Activated naive CD4-positive, alpha-beta T cell treated with Interleukin-2 at 50 U/mL for 16 hours (primary cell): ENCODE measurements around the gene PKD2.
"Not testable (repeated sequence)": the region's sequence is repeated elsewhere in the genome, so short reads cannot be mapped to it uniquely, and the experiment has no call there.

Experiments
- DNase-seq: peaks from one replicate; pipeline ENCODE4 v3.0.0-alpha.2; 2020

The PKD2 gene

GRCh38 chr4:88077911-88078524 is 70.6 kb downstream of the PKD2 start:
- DNase-seq: no peak

DNA sequence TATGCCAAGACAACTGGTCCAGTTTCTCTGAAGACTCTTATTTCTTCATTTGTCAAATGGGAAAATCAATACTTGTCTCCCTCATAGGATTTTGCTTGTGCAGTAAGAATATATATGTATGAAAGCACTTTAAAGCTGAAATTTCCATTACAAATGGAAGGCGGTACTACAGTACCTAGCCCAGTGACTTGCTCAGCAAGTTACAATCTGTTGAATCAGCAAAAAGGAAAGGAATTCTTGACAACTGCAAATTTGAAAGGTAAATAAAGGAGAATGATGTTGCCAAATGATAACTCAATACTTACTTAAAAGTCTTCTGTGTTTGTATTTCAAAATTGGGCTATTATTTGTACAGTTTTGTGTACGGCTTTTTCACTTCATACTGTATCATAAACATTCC is 71.1 kb downstream of the PKD2 start:
- no peak for DNase-seq

DNA sequence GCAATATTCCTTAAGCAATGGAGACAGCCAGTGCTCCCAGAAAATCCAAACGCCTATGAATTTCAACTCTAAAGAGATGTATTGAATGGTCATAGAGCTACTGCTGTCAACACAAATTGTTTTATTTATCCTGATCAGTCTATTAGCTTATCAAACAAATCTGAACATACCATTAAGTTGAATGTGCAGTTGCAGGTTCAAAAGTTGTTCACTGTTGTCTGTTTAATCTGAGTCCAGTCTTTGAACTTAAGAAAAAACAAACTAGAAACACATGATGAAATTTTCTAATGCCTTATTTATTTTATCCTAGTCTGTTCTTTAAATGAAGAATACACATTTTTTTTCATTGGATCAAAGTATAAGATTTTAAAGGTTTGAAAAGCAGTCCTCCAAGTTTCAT is 73.2 kb downstream of the PKD2 start:
- no peak for DNase-seq

DNA sequence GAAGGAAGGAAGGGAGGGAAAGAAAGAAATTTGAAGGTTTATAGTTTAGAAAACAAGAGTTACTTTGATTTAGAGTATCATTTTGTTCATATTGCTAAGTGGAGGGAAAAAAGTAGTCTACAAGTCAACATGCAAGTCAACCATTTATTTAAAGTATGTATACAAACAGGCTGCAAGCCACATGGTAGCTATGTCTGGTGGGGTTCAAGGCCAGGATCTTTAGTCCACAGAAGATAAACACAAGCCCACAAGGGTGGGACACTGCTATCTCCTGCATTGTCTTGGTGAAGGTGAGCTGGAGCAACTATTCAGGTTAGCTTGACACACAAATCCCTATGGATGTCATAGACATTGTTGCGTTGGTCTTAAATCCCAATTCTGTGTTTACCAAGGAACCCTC is 79.6 kb downstream of the PKD2 start:
- DNase-seq: no peak

DNA sequence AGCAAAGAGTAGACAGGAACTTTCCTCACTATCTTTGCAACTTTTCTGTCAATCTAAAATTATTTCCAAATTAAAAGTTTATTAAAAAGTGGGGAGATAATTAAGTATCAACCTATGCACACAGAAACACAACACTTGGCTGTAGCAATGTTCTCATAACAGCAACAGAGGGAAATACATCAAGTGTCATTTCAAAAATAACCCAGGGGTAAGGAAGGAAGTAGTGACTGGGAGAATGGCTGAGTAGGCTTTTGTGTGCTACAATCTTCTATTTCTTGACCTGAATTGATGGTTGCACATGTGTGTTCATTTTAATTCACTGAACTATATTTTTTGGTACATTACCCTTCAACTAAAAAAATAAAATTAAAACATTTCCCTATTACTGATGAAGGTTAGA is 83.5 kb downstream of the PKD2 start:
- DNase-seq: no peak

DNA sequence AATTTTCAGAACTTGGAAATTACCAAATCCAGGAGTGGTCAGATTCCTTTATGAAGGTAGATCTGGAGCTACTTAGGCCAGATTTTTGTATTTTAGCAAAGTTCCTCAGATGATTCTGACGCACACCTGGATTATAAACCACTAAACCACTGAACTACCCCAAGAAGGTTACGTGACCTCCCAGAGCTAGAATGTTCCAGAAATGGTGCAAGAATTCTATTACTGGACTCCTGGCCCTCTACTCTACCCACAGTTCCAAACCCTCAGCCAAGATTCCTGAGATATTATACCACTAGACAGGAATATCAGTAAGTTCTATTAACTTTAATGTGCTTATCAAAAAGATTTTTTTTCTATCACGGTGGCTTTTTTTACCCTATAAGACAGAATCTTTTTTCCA is 83.9 kb downstream of the PKD2 start:
- DNase-seq: no peak

DNA sequence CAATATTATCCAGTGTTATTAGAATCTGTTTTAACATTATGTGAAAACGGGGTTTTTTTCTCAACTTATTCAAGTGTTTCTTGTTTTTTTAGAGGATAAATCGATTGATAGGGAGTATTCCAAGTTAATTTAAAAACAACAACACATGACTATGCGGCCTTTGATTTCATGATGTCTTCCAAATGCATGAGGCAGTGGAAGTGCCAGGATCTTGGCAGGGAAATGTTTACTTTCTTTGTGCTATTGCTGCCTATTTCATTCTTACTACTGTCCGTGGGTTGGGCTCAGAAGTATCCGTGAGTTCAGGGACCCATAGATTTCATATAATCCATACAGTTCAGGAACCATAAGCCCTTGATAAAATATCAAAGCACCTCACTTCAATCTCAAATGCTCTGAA is 86.4 kb downstream of the PKD2 start:
- DNase-seq: no peak

GRCh38 chr4:88097301-88097700 is 89.9 kb downstream of the PKD2 start:
- DNase-seq: no peak

GRCh38 chr4:88097781-88098180 is 90.3 kb downstream of the PKD2 start:
- DNase-seq: no peak

DNA sequence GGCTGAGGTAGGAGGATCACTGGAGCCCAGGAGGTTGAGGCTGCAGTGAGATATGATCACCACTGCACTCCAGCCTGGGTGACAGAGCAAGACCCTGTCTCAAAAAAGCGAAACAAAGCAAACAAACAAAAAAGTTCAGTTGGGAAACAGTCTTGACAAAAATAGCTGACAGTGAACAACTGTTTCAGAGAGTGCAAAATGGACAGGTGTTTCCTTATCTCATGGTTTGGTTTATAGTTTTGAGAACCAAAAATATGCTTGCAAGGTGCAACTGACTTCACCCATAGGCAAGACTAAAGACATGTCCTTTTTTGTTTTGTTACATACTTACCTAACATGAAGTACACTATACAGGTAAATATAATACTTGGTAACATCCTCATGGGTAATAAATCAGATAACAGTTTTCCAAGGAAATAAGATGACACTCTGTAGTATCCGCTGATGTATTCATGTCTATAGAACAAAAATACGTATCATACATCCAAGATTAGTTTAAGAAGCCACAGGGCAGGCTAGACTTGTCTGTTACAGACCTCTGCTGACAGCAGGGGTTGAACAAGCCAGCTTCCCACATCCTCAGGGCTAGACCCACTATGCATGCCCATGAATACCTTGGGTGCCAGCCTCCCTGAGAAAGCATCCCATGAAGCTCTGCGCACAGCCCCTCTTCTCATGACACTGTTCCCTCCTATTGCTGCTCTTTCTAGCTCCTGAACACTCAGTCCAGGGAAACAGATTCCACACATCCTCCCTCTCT is 91.7 kb downstream of the PKD2 start:
- DNase-seq: no peak

DNA sequence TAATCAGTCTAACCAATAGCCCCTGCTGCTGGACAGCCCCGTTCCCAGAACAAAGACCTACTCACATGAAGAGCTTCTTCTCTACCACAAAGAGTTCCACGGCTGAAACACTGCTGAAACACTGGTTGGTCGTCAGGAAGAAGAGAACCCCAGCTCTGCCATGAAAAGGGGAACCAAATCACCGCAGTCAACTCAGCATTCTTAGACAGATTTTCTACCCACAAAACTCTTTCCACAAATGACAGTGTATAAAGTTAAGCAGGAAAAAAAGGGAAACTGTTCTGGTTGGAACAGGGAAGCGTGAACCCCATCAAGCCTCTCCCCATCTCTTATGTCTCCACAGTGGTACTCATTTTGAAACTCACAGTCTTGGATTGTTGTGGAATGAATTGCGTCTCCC is 93.7 kb downstream of the PKD2 start:
- no peak for DNase-seq

DNA sequence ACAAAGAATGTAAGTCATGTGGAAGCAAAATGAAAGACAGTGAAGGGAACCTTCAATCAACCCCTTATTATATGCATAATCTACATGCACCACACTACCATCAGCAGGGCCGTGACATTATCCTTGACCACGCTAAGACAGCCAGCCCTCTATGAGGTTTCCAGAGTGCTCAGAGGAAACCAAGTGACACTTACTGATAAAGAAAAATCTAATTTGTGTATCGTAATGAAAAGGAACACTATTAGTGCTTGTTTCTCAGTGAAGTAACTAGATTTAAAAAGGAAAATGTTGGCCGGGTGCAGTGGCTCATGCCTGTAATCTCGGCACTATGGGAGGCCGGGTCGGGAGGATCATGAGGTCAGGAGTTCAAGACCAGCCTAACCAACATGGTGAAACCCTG is 94.6 kb downstream of the PKD2 start:
- DNase-seq: no peak

DNA sequence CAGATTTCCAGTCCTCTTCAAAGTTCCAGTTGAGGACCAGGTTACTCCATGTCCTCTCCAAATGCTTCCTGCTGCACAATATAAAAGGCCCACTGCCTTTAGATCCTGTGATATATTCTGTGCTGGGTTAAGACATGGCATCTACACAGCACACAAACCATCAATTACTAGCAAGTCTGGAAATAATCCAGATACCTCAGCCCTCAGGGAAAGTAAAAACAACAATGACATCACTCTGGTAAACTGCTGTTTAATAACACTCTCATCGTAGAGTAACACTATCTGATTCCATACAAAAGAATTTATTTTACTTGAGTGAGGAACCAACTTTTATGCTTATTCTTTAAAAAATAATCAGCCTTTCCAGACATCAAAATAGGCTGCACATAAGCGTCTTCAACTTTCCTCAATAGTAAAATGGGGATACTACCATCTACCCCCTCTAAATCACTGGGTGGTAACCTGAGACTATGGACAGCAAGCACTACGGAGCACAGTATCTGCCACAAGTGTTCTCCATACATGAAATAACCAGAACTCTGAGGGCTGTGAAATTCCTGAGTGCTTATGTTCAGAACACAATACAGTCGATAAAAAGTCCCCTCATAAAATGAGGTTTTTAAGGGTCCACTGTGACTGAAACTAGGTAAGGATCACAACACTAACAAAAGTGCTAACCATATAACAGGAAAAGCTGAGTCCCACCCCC is 97.6 kb downstream of the PKD2 start:
- no peak for DNase-seq

DNA sequence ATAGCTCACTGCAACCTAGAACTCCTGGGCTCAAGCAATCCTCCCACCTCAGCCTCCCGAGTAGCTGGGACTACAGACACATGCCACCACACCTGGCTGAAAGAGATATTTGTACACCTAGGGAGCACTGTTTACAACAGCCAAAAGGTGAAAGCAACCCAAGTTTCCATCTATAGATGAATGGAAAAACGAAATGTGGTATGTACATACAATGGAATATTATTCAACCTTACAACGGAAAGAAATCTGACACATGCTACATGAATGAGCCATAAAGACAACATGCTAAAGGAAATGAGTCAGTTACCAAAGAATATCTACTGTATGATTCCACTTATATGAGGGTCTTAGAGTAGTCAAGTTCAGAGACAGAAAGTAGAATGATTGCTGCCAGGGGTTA is 98.8 kb downstream of the PKD2 start:
- no peak for DNase-seq

DNA sequence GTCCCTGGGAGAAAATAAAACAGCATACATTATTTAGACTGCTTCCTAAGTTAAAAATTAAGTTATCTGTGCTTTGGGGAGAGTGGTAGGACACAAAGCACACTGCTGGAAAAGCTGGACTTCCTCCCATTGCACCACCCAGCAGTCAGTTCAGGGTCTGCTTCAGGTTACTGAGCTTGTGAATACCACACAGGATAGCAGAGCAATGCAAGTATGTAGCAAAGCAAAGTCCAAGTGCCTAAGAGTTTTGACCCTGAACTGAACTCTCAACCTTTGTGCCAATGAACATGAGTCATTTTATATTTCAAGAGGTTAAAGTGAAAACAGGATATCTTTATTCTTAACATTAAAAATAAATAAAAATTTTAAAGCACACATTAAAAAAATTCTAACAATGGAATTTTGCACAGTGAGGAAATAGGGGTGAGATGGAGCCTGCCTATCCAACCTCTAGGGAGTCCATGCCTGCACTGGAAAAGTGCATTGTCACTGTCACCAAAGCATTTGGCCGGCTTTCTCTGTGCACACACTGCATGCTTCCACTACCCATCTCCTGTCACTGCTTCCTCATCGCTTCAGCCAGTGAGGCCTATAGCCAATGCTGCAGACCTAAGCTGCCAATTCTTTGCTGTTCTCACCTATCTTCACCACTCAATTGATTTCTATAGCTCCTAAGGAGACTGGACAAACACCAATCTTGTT is 100.1 kb downstream of the PKD2 start:
- no peak for DNase-seq

DNA sequence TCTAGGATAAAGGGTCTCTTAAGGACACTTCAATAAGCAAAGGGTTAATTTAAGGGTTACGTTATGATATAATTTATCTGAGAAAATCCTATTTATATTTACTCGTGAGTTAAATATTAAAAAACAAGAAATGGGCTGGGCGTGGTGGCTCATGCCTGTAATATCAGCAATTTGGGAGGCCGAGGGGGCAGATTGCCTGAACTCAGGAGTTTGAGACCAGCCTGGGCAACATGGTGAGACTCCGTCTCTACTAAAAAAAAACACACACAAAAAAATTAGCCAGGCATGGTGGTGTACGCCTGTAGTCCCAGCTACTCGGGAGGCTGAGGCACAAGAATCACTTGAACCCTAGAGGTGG is 100.7 kb downstream of the PKD2 start:
- DNase-seq: not testable (repeated sequence)

DNA sequence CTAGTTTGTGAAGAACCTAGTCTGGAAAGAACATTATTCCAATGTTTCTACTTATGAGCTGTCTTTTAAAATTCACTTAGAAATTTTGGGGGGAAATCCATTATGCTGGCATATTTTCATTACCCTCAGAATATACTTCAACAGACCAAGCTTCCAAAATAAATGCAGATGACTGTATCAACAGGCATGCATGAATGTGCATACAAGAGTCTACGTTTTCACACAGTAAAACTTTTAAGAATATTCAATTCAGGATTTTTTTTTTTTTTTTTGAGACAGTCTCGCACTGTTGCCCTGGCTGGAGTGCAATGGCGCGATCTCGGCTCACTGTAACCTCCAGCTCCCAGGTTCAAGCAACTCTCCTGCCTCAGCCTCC is 101.3 kb downstream of the PKD2 start:
- no peak for DNase-seq

DNA sequence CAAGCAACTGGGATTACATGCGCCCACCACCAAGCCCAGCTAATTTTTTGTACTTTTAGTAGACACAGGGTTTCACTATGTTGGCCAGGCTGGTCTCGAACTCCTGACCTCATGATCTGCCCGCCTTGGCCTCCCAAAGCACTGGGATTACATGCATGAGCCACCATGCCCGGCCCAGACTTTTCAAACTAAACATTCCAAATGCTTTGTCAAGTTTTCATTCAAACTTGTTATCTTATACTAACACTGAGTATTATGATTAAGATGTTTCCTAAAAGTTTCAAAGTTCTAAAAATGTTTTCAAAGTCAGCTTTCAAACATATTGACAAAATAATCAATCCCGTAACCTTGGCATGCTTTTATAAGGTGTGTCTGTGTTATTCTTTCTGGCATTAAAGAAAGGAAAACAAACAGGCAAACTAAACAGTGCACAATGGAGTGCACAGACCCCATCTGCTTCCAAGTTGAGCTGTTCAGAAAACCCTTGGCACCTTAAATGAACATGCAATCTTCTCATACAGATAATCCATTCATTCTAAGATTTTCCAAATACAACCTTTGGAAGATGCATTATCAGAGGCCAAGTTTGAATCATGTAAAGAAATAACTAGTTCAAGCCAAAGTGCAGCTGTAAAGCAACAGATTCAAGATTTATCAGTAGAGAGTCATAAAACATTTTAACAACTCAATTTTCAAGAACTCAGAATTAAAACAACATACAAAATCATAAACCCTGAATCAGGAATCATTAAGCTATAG is 101.9 kb downstream of the PKD2 start:
- DNase-seq: no peak

DNA sequence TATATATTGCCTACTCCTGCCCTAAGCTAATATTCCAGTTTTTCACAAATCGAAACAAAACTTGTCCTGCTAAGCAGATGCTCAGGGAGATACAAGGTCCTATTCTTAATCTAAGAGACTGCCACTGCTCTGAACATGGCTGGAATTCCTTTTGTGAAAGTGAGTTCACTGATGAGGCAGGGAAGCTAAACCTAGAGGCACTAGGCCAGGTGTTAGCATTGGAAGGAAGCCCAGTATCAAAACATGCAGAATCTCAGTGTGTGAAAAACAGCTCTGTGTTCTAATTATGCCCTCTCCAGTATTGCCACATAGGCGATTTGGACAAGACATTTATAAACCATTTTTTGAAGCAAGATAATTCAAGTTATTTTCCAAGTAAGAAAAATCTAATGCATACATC is 103.4 kb downstream of the PKD2 start:
- DNase-seq: no peak

DNA sequence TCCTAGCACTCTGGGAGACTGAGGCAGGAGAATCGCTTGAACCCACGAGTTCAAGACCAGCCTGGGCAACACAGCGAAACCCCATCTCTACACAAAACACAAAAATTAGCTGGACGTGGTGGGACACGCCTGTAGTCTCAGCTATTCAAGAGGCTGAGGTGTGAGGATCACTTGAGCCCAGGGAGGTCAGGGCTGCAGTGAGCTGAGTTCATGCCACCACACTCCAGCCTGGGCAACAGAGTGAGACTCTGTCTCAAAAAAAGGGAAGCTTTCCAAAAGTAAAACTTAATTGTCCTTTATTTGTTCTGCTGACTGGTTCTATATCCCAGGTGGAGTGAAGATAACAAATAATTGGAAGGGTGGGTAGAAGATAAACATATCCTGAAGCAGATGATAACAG is 105.4 kb downstream of the PKD2 start:
- DNase-seq: no peak

GRCh38 chr4:88115587-88115986 is 108.2 kb downstream of the PKD2 start:
- no peak for DNase-seq

- DNase-seq: no peak
Measured at GRCh38 chr4:88119943-88120342, 112.5 kb downstream of the PKD2 start.

- not testable (repeated sequence) for DNase-seq
Measured at GRCh38 chr4:88122260-88122659, 114.8 kb downstream of the PKD2 start.
